GM19238 (cell line): Measurements from ENCODE around the gene TIMD4.
"Not testable (repeated sequence)": the region's sequence is repeated elsewhere in the genome, so short reads cannot be mapped to it uniquely, and the experiment has no call there.

Experiments
- DNase-seq: peaks from one replicate; pipeline ENCODE4 v3.0.0; 2011; ENCODE audit warnings: low spot score; ENCODE audit not compliant: insufficient read length

Gene TIMD4

GRCh38 chr5:156963125-156963524 lies at the start of gene TIMD4:
TIMD4 (minus strand) TSS chr5:156963226; CDS start chr5:156963198, 28 bp downstream.
- no peak for DNase-seq

GRCh38 chr5:157006262-157006661 lies 43.2 kb upstream of the TIMD4 start:
- DNase-seq: no peak

- DNase-seq: no peak
These were observed 42.0 kb upstream of the TIMD4 start for GRCh38 chr5:157004893-157005551.

GRCh38 chr5:156991714-156992113 lies 28.7 kb upstream of the TIMD4 start:
- no peak for DNase-seq

- DNase-seq: no peak
These were observed 21.0 kb upstream of the TIMD4 start for GRCh38 chr5:156984064-156984463.

GRCh38 chr5:156981481-156981880 lies 18.5 kb upstream of the TIMD4 start:
- no peak for DNase-seq

- DNase-seq: no peak
These were observed 11.3 kb upstream of the TIMD4 start for GRCh38 chr5:156974328-156974727.

GRCh38 chr5:156971848-156972525 lies 9.0 kb upstream of the TIMD4 start:
- no peak for DNase-seq

- DNase-seq: no peak
These were observed 8.4 kb upstream of the TIMD4 start for GRCh38 chr5:156971415-156971814.

- DNase-seq: not testable (repeated sequence)
These were observed 4.4 kb upstream of the TIMD4 start for GRCh38 chr5:156967386-156967785.

- DNase-seq: no peak
These were observed 6.7 kb downstream of the TIMD4 start for GRCh38 chr5:156956321-156956720.

- no peak for DNase-seq
These were observed 11.7 kb downstream of the TIMD4 start for GRCh38 chr5:156951359-156951758.

- DNase-seq: no peak
These were observed 12.3 kb downstream of the TIMD4 start for GRCh38 chr5:156950716-156951115.

GRCh38 chr5:156949424-156949823 lies 13.6 kb downstream of the TIMD4 start:
- no peak for DNase-seq

- no peak for DNase-seq
These were observed 15.1 kb downstream of the TIMD4 start for GRCh38 chr5:156947925-156948324.

- DNase-seq: peak; percentile 20
These were observed 21.0 kb downstream of the TIMD4 start for GRCh38 chr5:156942064-156942463.

- DNase-seq: not testable (repeated sequence)
These were observed 22.6 kb downstream of the TIMD4 start for GRCh38 chr5:156940462-156940861.

- DNase-seq: no peak
These were observed 26.1 kb downstream of the TIMD4 start for GRCh38 chr5:156936972-156937371.

GRCh38 chr5:156934450-156935211 lies 28.4 kb downstream of the TIMD4 start:
- DNase-seq: no peak

- DNase-seq: no peak
These were observed 33.6 kb downstream of the TIMD4 start for GRCh38 chr5:156929366-156929948.

GRCh38 chr5:156927545-156927944 lies 35.5 kb downstream of the TIMD4 start:
- no peak for DNase-seq

GRCh38 chr5:156925767-156926166 lies 37.3 kb downstream of the TIMD4 start:
- not testable (repeated sequence) for DNase-seq
